NCI-H1092 treated with DMSO at 0.1 percent for 48 hours (cell line): ENCODE data around the gene MEIOB.
"Not testable (repeated sequence)": the region's sequence is repeated elsewhere in the genome, so short reads cannot be mapped to it uniquely, and the experiment has no call there.

ENCODE experiments used
- DNase-seq: peaks from one replicate; lab custom pipeline; 2025; lab: John Stamatoyannopoulos, UW

The MEIOB gene

DNA sequence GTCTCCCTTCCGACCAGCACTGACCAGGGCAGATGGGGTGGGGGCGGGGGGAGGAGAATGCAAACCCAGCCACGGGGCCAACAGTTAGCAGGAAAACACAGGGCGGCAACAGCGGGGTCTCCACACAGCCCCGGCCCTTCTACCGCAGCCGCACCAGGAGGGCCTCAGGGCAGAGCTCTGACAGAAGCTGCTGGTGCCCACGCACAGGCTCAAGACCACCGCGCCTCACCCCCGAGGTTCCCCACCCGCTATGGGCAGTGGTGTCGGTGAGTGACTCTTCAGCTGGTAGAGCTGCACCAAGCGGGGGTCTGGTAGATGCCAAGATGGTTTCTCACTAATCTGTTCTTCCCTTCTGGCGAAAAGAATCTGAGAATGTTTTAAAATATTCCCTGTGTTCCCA is 61.4 kb downstream of the MEIOB start:
- no peak for DNase-seq

DNA sequence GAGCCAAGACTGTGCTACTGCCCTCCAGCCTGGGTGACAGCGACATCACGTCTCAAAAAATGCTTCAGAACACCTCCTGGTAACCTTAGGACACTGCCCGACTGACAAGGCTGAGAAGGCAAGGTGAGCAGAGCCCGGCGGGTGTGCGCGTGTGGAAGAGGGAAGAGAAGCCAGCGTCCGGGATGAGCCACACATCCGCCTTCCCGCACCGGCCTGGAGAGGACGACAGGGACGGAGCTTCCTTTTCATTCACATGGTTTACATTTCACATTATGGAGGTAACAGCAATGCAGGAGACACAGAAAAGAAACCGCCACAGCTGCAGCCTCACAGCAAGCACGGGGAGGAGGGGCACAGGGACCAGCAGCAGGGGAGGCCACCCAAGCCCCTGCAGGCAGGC is 61.9 kb downstream of the MEIOB start:
- no peak for DNase-seq

DNA sequence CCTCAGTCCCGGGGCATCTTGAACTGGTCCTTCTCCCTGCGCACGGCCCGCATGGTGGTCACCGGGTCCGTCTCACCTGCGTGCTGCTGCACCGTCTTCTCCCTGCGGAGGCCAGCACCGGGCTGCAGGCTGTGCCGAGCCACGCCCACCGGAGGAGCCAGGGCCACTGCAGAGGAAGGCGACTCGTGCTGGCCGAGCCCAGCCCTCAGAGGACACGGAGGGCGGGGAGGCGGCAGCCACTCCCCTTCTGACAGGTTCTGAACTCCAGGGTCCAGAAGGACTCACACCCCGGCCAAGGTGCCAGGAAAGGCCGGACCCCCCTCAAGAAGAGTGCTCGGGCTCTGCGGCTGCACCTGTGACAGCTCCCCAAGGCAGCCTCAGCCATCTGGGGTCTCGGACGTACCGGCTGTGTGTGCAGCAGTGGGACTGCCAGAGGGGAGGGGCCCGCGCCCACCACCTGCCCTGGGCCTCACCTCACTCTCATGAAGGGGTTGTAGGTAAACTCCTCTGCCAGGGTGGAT is 62.6 kb downstream of the MEIOB start:
- DNase-seq = no peak

DNA sequence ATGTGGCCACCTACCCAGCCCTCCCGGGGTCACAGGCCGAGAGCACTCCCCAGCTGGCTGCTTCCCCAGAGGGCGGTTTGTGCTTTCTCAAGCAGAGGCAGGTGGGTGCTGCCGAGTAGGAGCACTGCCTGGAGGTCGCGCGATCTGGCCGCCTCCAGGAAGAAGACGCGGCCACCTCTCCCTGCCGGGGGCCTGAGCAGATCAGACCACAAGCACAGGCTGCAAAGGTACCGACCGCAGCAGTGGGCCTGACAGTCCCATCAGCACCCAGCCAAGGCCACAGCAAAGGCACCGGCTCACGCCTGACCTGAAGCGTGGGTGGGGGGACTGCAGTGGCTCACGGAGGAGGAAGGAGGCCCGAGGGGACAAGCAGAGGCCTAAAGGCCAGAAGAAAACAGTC is 63.3 kb downstream of the MEIOB start:
- DNase-seq = no peak

DNA sequence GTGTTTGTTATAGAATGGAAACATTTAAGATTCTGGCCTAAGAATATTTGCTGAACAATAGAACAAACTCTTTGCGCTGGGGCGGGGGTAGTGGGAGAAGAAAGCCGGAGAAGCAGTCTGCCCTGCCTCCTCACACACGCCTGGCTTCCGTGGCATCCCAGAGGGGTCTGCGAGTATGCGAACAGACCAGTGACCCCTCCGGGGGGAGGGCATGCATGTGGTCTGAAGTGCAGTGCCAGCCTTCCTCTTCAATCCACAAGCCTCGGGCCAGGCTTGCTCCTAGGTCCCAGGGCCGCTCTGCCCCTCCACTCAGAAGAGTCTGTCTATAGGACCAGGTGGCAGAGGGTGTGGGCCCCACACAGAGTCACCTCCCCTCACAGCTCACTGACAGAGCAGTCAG is 64.3 kb downstream of the MEIOB start:
- DNase-seq = no peak

DNA sequence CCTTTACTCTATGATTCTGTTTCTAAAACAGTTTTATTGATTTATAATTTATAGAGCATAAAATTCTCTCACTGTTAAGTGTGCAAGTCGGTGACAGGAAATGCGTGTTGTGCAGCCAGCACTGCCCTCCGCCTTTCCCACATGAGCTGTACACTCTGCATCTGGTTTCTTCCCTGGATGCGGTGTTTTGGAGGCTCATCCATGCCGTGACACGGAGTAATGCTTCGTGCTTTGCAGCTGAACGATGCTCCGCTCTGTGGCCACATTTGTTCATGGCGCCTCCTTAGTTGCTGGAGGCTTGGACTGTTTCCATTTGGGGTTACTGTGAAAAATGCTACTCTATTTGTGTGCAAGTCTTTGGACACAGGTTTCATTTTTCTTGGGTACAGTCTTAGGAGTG is 71.3 kb downstream of the MEIOB start:
- DNase-seq = no peak

DNA sequence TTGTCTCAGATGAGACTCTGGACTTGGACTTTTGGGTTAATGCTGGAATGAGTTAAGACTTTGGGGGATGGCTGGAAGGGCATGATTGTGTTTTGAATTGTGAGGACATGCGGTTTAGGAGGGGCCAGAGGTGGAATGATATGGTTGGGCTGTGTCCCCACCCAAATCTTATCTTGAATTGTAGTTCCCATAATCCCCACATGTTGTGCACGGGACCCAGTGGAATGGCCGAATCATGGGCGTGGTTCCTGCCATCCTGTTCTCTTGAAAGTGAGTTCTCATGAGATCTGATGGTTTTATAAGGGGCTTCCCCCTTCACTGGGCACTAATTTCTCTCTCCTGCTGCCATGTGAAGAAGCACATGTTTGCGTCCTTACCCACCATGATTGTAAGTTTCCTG is 72.7 kb downstream of the MEIOB start:
- DNase-seq = not testable (repeated sequence)

DNA sequence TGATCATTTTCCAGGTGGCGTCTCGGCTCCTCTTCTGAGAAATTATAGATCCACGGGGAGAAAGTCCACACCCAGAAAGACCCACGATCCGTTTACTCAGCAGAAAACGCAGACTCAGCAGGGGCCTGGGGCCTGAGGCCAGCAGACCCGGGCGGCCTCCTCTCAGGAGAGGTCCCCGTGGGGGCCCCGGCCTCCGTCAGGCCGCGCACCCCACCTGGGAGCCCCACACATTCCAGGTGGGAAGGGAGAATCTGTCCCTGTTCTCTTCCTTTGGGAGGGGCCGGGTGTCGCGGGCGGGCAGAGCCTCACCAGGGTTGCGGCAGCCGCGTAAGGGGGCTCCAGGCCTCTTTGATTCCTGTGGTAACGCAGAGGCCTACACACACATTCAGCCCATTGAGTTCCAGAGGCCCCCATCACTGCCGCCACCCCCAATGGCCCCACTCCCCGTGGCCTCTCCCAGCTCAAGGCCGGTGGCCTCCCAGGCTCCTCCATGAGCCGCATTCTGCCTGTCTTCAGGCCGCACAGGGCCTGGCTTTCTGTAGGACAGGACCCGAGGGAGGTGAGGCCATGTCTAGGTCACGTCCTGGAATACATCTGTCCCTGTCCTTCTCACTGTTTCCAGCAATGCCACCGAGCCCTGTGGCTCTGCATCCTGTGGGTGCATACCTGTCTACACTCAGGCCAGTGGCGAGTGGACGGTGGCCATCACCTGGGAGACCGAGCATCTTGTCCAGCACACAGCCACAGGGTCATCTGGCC is 76.9 kb downstream of the MEIOB start:
- no peak for DNase-seq

DNA sequence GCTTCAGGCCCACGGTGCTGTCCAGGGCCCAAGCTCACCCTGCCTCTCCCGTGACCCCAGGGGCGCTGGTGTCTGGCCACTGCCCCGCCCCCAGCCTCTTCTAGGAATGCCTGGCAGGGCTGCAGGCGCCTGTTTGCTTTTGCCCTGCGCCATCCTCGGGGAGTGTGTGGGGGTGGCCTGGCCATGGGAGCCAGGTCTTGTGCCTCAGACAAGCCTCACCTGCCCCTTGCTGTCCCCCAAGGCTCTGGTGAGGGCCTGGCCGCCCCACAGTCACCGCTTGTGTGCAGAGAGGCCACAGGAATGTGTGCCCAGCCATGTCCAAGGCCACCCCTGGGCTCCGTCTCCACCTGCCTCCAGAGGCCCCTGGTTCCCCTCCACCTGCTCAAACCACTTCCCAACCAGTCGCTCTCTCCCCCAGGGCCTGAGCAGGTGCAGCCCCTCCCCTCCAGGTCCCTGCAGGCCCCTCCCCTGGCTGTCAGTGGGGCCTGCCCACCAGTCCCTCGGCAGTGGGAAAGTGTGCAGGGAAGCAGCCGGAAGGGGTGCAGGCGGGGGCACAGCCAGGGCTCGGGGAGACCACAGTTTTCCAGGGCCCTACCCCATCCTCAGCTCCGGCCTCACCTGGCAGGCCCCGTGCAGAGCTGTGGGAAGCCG is 77.6 kb downstream of the MEIOB start:
- no peak for DNase-seq

DNA sequence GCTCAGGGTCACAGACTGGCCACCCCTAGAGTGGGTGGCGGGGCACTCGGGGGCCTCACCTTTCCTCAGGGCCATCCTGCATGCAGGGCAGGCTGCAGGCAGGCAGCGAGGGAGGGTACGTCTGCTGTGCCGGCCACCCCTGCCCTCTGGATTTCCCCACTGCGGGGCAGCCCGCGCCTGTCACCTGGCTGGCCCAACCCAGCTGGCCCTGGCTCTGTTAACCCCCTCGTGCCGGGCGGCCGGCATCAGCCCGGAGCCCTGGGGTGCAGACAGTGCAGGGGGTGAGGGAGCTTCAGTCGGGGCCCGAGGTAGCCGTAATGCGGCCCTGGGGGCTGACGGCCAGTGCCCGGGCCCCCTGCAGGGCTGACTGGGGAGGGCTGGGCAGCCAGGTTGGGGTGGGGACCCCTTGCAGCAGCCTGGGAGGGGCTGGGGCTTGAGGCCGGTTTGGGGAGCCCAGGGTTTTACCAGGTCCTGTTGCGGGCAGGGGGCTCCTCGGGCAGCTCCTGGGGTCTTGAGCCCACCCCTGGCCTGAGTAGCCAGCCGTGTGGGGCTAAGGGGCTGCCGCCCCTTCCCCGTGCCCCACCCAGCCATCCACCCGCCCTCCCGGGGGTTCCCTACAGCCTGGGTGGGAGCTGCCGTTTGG is 78.3 kb downstream of the MEIOB start, which contains the start of gene IGFALS:
Gene IGFALS, minus strand, starts transcription at position 128 of the 643 bp plus-strand sequence. Its CDS starts 53 bp downstream, at position 75.
- DNase-seq = no peak

DNA sequence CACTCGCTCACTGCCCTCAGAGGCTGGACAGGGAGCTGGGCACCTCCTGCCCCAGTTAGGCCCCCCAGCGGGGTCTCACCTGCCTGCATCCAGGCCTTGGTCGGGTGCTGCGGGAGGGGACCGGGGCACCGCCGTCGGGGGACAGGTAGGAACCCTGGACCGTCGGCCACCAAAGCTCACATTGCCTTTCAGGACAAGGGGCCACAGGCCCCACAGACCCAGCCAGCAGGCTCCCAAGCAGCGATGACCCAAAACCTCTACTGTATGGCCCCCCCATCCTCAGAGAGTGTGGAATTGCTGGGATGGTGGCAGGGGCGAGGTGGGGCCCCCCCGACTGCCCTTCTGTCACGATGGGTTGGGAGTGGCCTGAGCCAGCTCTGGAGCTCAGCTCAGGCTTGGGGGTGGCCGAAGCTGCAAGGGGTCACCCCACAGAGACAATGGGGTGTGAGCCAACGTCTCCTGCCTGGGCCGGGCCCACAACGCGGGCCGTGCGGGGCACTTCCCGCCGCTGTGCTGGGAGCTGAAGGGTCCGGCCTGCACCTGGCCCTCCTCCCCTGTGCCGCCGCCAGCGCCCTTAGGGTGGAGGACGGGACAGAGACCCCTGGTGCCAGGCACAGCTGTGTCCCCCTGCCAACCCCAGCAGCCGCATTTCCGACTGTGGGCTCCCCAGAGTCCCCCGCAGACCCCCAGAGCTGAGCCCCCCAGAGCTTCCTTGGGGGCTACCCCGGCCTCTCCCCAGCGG is 79.0 kb downstream of the MEIOB start:
- DNase-seq = no peak

DNA sequence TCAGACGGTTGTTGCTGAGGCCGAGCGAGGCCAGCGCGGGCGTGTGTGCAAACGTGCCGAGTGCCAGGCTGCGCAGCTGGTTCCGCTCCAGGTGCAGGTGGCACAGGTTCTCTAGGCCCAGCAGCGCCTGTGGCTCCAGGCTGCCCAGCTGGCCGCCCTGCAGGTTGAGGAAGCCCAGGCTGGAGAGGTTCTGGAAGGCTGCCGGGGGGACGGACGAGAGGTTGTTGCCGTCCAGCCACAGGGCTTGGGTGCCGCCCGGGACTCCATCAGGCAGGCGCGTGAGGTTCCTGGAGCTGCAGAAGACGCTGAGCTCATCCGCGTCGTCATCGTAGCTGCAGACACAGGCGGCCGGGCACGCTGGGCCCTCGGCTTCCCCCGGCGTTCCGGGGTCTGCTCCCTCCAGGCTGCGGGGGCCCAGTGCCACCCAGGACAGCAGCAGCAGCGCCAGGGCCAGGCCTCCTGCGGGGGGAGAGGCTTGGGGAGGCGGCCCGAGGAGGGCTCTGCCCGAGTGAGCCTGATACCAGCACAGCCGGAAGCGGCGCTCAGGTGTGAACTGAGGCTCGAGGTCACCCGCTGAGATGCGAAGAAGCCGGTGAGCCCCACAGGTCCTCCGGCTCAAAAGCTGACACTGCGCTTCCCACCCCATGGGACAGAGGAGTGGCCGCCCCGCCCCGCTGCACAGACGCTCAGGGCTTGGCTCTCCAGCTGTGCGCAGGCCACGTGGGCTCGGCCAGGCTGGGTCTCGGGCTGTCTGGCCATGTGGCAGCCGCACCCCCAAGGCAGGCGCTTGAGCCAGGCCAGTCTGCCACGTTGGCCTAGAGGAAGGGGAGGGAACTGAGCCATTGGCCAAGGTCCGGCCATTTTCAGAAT is 79.8 kb downstream of the MEIOB start:
- DNase-seq = no peak

DNA sequence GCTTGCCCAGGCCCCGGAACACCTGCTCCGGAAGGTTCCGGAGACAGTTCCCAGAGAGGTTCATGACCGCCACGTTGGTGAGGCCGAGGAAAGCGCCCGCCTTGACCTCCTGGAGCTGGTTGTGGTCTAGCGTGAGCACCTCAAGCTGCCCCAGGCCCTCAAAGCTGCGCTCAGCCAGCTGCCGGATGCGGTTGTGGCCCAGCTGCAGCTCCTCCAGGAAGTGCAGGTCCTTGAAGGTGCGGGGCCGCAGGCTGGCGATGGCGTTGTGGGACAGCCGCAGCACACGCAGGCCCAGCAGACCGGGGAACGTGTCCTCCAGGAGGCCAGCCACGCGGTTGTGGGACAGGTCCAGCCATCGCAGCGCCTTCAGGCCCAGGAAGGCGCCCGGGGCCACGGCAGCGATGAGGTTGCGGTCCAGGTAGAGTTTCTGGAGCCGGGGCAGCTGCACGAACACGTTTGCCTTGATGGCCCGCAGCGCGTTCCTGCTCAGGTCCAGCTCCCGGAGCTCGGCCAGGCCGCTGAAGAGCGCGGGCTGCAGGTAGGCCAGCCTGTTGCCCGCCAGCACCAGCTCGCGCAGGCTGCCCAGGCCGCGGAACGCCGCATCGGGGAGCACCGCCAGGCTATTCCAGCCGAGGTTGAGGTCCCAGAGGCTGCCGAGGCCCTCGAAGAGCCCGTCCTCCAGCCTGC is 80.6 kb downstream of the MEIOB start:
- DNase-seq = no peak

DNA sequence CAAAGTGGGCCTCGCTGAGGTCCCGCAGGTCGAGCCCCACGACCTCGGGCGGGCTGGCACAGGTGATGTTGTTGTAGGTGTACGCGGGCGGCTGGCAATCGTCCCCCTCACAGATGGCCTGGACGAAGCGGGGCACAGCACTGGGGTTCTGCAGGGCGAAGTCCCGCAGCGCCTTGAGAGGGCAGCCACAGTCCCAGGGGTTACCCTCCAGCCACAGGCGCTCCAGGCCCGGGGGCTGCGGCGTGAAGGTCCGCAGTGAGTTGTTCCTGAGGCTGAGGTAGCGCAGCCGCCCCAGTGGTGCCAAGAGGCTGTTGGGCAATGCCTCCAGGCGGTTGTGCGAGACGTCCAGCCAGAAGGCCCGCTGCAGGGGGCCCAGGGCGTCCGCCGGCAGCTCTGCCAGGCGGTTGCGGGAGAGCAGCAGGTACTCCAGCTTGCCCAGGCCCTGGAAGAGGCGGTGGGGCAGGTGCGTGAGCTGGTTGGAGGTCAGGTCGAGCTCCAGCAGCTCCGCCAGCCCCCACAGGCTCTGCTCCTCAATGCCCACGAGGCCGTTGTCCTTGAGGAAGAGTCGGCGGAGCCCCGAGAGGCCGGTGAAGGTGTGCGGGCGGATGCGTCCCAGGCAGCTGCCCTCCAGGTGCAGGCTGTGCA is 81.2 kb downstream of the MEIOB start:
- DNase-seq = no peak

DNA sequence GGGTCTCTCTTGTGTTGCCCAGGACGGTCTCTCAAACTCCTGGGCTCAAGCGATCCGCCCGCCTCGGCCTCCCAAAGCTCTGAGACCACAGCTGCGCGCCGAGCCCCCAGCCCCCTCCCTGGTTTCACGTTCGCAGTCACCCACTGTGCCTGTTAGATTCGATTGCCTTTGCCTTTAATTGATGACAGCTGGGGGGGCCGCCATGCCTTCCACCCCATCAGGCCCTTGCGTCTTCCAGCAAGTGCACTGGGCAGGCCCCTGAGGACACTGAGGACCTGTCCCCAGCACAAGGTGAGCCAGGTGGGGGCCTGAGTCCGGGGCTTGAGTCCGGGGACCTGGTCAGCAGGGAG is 81.7 kb downstream of the MEIOB start:
- no peak for DNase-seq

DNA sequence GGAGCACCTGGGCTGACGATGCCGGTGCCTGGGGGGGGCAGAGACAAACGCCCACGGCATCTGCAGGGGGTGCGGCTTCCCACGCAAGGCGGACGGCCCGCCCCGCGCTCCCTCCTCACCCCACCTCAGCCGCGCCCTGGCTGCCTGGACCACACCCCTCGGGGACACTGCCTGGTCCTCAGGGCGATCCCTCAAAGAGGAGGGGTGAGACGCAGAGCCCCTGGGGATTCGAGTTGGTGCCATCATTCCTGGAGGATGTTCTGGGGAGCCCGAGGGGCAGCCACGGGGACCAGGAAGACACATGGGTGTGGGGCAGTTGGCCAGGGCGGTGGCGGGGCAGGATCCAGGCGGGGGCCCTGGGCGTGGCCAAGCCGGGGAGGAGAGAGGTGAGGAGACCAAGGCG is 82.3 kb downstream of the MEIOB start:
- DNase-seq = no peak

DNA sequence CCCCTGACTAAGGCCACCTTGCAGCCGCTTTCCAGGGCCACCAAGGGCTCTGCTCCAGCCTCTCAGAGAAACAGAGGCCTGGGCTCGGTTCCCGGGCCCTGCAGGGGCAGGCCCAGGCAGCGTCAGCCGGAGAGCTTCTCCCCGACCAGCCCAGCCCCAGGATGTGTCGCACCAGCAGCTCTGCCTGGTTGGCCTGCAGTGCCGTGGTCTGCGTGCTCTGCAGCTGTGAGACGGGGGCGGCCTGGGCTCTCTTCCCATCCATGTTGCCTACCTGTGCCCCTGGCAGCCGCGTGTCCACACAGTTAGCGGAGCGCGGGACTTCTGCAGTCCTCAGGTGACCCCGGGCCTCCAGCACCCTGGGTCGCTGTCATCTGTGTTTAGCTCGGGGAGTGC is 83.3 kb downstream of the MEIOB start:
- DNase-seq = no peak

DNA sequence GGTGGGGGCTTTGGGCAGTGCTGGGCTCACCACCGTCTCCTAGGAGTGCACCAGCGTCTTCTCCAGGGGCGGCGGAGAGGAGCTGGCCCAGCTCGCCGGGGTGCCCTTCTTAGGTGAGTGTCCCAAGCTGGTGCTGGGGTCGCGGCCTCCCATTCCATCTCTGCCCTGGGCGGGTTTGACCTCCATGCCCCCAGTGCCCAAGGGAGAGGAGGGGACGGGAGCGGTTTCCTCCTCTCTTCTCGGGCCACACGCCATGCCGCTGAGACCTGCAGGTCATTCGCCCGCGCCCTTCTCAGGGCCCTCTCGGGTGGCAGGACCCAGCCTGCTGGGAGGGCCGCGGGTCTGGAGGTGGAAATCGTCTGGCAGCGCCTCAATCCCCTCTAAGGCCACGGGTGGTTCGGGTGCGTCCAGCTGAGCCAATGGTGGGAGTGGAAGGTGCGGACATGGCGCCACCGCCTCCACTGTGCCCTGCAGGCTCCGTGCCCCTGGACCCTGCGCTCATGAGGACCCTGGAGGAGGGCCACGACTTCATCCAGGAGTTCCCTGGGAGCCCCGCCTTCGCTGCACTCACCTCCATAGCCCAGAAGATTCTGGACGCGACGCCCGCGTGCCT is 83.8 kb downstream of the MEIOB start:
- no peak for DNase-seq

DNA sequence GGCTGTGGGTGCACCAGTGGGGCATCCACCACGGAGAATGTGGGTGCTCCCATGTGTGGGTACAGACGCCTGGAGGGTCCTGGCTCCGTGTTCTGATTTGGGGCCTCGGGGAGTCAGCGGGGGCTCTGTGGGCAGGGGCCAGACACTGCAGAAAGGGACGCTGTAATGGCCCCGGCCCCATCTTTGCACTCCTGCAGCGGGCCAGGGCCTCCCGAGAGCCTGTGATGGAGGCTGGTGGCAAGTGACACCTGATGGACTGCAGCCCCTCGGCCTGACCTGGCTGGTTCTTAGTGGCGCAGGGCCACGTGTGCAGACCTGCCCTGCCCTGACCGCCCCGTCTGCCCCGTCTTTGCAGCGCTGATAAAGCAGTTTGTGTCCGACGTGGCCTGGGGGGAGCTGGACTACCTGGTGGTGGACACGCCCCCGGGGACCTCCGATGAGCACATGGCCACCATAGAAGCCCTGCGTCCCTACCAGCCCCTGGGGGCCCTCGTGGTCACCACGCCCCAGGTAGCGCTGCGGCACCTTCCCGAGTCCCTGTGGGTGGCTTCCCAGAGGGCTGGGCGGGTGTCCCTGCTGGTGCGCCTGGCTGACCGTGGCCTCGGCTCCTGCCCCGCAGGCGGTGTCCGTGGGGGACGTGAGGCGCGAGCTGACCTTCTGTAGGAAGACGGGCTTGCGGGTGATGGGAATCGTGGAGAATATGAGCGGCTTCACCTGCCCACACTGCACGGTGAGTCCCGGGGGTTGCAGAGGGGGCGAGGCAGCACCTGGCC is 84.5 kb downstream of the MEIOB start:
- no peak for DNase-seq
